MM.1S (cell line): ENCODE data around the gene KIRREL3.

Experiments used
- DNase-seq: peaks from one replicate; pipeline ENCODE4 v3.0.0-alpha.2; 2015
- H2AFZ ChIP-seq: fragments of 300-600 bp; sonication (generic); 2 replicates; pipeline ENCODE4 v1.6.0; 2016; ENCODE audit warnings: antibody characterized with exemption, low read length
- H3F3A ChIP-seq: fragments of 300-600 bp; sonication (generic); 2 replicates; pipeline ENCODE4 v1.6.1; 2016; ENCODE audit warnings: mild to moderate bottlenecking, antibody characterized with exemption, low read length, moderate library complexity, mixed read lengths; ENCODE audit not compliant: insufficient read depth
- H3K27ac ChIP-seq: fragments of 300-600 bp; sonication (generic); 2 replicates; pipeline ENCODE4 v1.5.1; 2016; ENCODE audit warnings: mild to moderate bottlenecking, low read length
- H3K27me3 ChIP-seq: fragments of 300-600 bp; sonication (generic); replicated peaks from 2 replicates; pipeline ENCODE4 v1.6.0; 2016; ENCODE audit warnings: low read length; ENCODE audit not compliant: insufficient read depth
- H3K36me3 ChIP-seq: fragments of 300-600 bp; sonication (generic); replicated peaks from 2 replicates; pipeline ENCODE4 v1.6.1; 2016; ENCODE audit warnings: mild to moderate bottlenecking, low read length, mixed read lengths; ENCODE audit not compliant: insufficient read depth
- H3K4me1 ChIP-seq: fragments of 300-600 bp; sonication (generic); 2 replicates; pipeline ENCODE4 v1.6.1; 2016; ENCODE audit warnings: low read length, mixed read lengths
- H3K4me2 ChIP-seq: fragments of 300-600 bp; sonication (generic); 2 replicates; pipeline ENCODE4 v1.6.0; 2016; ENCODE audit warnings: low read depth, low read length
- H3K4me3 ChIP-seq: fragments of 300-600 bp; sonication (generic); 2 replicates; pipeline ENCODE4 v1.5.1; 2016; ENCODE audit warnings: low read length, mixed read lengths
- H3K79me2 ChIP-seq: fragments of 300-600 bp; sonication (generic); 2 replicates; pipeline ENCODE4 v1.6.1; 2016; ENCODE audit warnings: mixed run types, low read length, mixed read lengths
- H3K9ac ChIP-seq: fragments of 300-600 bp; sonication (generic); 2 replicates; pipeline ENCODE4 v1.6.1; 2016; ENCODE audit warnings: low read length, mixed read lengths
- H3K9me2 ChIP-seq: fragments of 300-600 bp; sonication (generic); replicated peaks from 2 replicates; pipeline ENCODE4 v1.6.1; 2016; ENCODE audit warnings: mild to moderate bottlenecking, low read length, mixed read lengths; ENCODE audit not compliant: insufficient read depth
- H3K9me3 ChIP-seq: fragments of 300-600 bp; sonication (generic); replicated peaks from 2 replicates; pipeline ENCODE4 v1.6.1; 2016; ENCODE audit warnings: mild to moderate bottlenecking, low read length, mixed read lengths; ENCODE audit not compliant: insufficient read depth
- H4K20me1 ChIP-seq: fragments of 300-600 bp; sonication (generic); 2 replicates; pipeline ENCODE4 v1.6.1; 2016; ENCODE audit warnings: mild to moderate bottlenecking, low read length, moderate library complexity, mixed read lengths; ENCODE audit not compliant: insufficient read depth
- EZH2 ChIP-seq: fragments of 300-600 bp; sonication (generic); optimal IDR thresholded peaks from 2 replicates; pipeline ENCODE3; 2017; ENCODE audit warnings: low read depth, mild to moderate bottlenecking, antibody characterized with exemption, low read length, mixed read lengths
- EZH2phosphoT487 ChIP-seq: fragments of 300-600 bp; sonication (generic); IDR thresholded peaks from 2 replicates; pipeline ENCODE4 v1.6.1; 2018; ENCODE audit warnings: antibody characterized with exemption, low read length
- TF ChIP-seq, protein P1 (sequence below): fragments of 300-600 bp; sonication (generic); IDR thresholded peaks from 2 replicates; pipeline ENCODE4 v1.5.1; 2016; ENCODE audit warnings: antibody characterized with exemption, low read length, mixed read lengths

The KIRREL3 gene

GRCh38 chr11:126628790-126629621, 371.6 kb downstream of the KIRREL3 start:
- H3F3A ChIP-seq: no peaks in the 10 kb centered on the region
- H3K9ac ChIP-seq: no peak overlapping the region
- H4K20me1 ChIP-seq: no peaks in the 10 kb centered on the region
- no peaks in the 10 kb centered on the region for H3K9me2 ChIP-seq
- no peak for TF ChIP-seq EZH2
- H3K9me3 ChIP-seq: no peaks in the 10 kb centered on the region
- H2AFZ ChIP-seq: no peak overlapping the region
- H3K27me3 ChIP-seq: no peaks in the 10 kb centered on the region
- no peak overlapping the region for H3K4me2 ChIP-seq
- H3K79me2 ChIP-seq: no peaks in the 10 kb centered on the region
- H3K27ac ChIP-seq: no peak overlapping the region
- no peak for DNase-seq
- no peaks in the 10 kb centered on the region for H3K36me3 ChIP-seq
- H3K4me3 ChIP-seq: no peak overlapping the region
- H3K4me1 ChIP-seq: no peaks in the 10 kb centered on the region

DNA sequence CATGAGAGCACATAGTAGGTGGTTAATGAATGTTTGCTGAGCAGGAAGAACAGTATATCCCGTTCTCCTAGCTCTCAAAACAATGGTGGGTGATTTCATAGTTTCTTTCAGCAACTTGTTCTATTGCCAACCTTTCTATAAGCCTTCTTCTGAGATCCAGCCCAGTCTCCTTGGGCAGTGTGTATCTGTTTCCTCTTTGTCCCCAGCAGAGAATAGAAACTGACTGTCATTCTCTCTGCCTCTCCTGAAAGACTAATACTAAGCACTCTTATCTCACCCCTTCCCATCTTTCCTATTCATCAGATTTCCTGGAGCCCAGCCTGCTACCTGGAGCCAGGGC, 372.1 kb downstream of the KIRREL3 start:
- H3F3A ChIP-seq: no peaks in the 10 kb centered on the region
- H3K9ac ChIP-seq: no peak overlapping the region
- no peaks in the 10 kb centered on the region for H3K9me3 ChIP-seq
- H3K36me3 ChIP-seq: no peaks in the 10 kb centered on the region
- H3K4me3 ChIP-seq: no peak overlapping the region
- no peak overlapping the region for H3K27ac ChIP-seq
- H3K79me2 ChIP-seq: no peaks in the 10 kb centered on the region
- no peak overlapping the region for H2AFZ ChIP-seq
- no peaks in the 10 kb centered on the region for H3K27me3 ChIP-seq
- TF ChIP-seq, protein P1, sequence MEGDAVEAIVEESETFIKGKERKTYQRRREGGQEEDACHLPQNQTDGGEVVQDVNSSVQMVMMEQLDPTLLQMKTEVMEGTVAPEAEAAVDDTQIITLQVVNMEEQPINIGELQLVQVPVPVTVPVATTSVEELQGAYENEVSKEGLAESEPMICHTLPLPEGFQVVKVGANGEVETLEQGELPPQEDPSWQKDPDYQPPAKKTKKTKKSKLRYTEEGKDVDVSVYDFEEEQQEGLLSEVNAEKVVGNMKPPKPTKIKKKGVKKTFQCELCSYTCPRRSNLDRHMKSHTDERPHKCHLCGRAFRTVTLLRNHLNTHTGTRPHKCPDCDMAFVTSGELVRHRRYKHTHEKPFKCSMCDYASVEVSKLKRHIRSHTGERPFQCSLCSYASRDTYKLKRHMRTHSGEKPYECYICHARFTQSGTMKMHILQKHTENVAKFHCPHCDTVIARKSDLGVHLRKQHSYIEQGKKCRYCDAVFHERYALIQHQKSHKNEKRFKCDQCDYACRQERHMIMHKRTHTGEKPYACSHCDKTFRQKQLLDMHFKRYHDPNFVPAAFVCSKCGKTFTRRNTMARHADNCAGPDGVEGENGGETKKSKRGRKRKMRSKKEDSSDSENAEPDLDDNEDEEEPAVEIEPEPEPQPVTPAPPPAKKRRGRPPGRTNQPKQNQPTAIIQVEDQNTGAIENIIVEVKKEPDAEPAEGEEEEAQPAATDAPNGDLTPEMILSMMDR: no peak
- TF ChIP-seq EZH2phosphoT487: no peak
- no peak for TF ChIP-seq EZH2
- no peaks in the 10 kb centered on the region for H3K4me1 ChIP-seq
- no peak for DNase-seq
- no peak overlapping the region for H3K4me2 ChIP-seq
- H3K9me2 ChIP-seq: no peaks in the 10 kb centered on the region
- H4K20me1 ChIP-seq: no peaks in the 10 kb centered on the region

DNA sequence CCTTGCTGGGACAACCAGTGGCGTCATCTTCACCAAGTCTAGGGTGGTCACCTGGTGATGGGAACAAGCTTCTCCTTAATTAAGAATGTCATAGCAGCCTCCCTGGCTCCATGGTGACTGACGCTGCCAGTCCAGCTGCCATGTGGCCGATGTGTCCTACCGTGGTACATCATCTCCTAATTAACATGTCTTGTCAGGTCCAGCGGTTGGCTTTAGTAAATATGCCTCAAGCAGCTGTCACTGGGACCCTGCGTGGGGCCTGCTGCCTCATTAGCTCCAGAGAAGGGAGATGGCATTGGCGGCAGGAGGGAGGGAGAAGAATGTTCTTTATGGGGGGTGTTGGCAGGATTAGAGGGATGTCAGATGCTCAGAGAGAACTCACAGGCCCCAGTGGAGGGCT, 373.1 kb downstream of the KIRREL3 start:
- Histone ChIP-seq H3K27me3 (no peaks in the 10 kb centered on the region), H3K4me2 (no peak overlapping the region), H3F3A (no peaks in the 10 kb centered on the region), H2AFZ (no peak overlapping the region), H3K9ac (no peak overlapping the region), H3K9me2 (no peaks in the 10 kb centered on the region), H3K4me3 (no peak overlapping the region), H4K20me1 (no peaks in the 10 kb centered on the region), H3K9me3 (no peaks in the 10 kb centered on the region), H3K4me1 (no peaks in the 10 kb centered on the region), H3K36me3 (no peaks in the 10 kb centered on the region), H3K27ac (no peak overlapping the region), H3K79me2 (no peaks in the 10 kb centered on the region)
- TF ChIP-seq EZH2phosphoT487 (no peak), EZH2 (no peak)
- TF ChIP-seq, protein P1: no peak
- DNase-seq: no peak

DNA sequence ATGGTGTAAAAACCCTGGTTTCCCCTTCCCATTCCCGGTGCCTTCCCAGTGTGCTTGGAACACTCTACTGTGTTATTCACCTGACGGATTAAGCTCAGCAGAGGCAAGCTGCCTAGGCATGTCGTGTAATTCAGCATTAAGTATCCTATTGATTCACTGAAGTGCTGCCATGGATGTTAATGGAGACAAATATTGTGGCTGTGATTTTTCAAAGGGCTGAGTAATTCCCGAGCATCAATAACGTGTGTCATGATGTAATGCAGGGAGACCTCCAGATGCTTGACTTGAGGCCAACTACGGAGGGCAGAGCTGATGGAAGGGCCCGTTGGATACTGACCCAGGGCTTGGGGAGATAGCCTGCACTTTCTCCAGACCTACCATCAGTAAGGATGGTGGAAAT, 376.1 kb downstream of the KIRREL3 start:
- DNase-seq: no peak
- Histone ChIP-seq H3F3A (no peaks in the 10 kb centered on the region), H3K4me2 (no peak overlapping the region), H3K4me3 (no peak overlapping the region), H2AFZ (no peak overlapping the region), H3K9ac (no peak overlapping the region), H3K36me3 (no peaks in the 10 kb centered on the region), H3K9me3 (no peaks in the 10 kb centered on the region), H3K27ac (no peak overlapping the region), H4K20me1 (no peaks in the 10 kb centered on the region), H3K4me1 (no peaks in the 10 kb centered on the region), H3K79me2 (no peaks in the 10 kb centered on the region), H3K27me3 (no peaks in the 10 kb centered on the region), H3K9me2 (no peaks in the 10 kb centered on the region)
- TF ChIP-seq, protein P1: no peak
- TF ChIP-seq EZH2phosphoT487 (no peak), EZH2 (no peak)
